NT2/D1 (cell line): ENCODE results near the gene TCP11.

Source experiments
- SUZ12 ChIP-seq: IDR thresholded peaks from 2 replicates; pipeline ENCODE4 v1.6.1; 2011; ENCODE audit not compliant: insufficient read length, insufficient read depth; ENCODE audit errors: extremely low read depth
- YY1 ChIP-seq: IDR thresholded peaks from 2 replicates; pipeline ENCODE4 v1.6.1; 2011; ENCODE audit not compliant: insufficient read length, insufficient read depth
- ZNF274 ChIP-seq: IDR thresholded peaks from 2 replicates; pipeline ENCODE4 v1.6.1; 2011; ENCODE audit warnings: mild to moderate bottlenecking, low read depth, low read length

GRCh38 chr6:35158520-35158919 is 17.4 kb upstream of the TCP11 start:
- TF ChIP-seq SUZ12 (no peak), ZNF274 (no peak), YY1 (no peak)
